Lower leg skin (tissue), 3 donors: ENCODE data around the gene RNF113B.

Source experiments
- CTCF ChIP-seq, 3 donors: fragments of 450-650 bp; IDR thresholded peaks; one replicate each; pipeline ENCODE4 v1.5.1; 2016; ENCODE audit warnings: antibody characterized with exemption in 3 of 3, mild to moderate bottlenecking in 3 of 3, moderate library complexity in 2 of 3
- POLR2A ChIP-seq, 2 donors: fragments of 450-650 bp; IDR thresholded peaks; one replicate each; pipeline ENCODE4 v1.6.1; 2016 to 2017; ENCODE audit warnings: antibody characterized with exemption in 2 of 2, mild to moderate bottlenecking in 1 of 2, moderate library complexity in 1 of 2

GRCh38 chr13:98158172-98158899, 18.7 kb downstream of the RNF113B start:
- TF ChIP-seq CTCF (IDR thresholded peaks at IDR 0.05) (no peak), POLR2A (IDR thresholded peaks at IDR 0.05) (no peak)
